ENCODE data around the gene TXNDC5.
"Not testable (repeated sequence)": the region's sequence is repeated elsewhere in the genome, so short reads cannot be mapped to it uniquely, and the experiment has no call there.

TXNDC5 gene

DNA sequence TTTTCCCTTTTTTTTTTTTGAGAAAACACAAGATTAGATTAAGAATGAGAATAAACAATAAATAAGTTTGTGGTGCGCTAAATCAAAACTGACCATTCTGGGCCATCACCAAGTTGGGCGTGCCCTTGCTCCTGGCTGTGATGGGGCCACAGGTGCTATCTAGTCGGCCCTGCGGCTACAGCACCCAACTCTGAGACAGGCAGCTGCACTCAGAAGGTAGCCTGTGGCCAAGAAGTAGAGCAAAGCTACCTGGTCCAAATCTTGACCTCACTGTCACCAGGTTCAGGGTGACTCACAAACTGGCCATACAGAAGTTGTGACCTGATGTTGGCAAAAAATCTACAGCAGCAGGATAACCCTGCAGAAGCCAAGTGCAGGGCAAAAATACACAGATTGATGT is 3.4 kb downstream of the TXNDC5 start:
- Mint-ChIP-seq H3K36me3 (ENCODE audit: low read depth) (peaks cover 30% of the 10 kb centered on the region), H3K9me3 (no peaks in the 10 kb centered on the region), H3K27me3 (peaks cover 3% of the 10 kb centered on the region), H3K4me3 (no peak overlapping the region), H3K4me1 (ENCODE audit: low read depth) (peaks cover 19% of the 10 kb centered on the region), H3K27ac (no peak overlapping the region)
- intact Hi-C loops (cut with micrococcal nuclease) = loop anchor here (5.0 kb wide), 1 partner anchor 155 kb away; the partner anchor contains the start of gene BLOC1S5

DNA sequence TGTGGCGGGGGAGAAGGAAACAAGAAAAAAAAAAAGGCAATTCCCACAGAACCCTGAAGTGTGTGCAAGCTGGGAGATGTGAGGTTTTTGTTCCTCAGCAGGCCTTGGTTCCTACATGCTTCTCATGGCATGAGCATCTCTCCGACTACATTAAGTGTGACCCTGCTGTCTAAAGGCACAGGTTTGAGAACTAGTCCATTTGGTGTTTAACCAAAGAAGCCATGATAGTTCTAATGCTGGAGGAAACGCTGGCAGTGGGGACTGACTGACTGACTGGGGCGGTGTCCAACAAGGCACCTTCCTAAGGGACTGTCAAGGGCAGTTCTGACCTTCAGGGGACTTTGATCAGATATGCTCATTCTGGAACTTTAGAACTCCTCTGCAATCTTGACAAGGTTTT is 3.8 kb downstream of the TXNDC5 start:
- intact Hi-C loops (cut with micrococcal nuclease) = loop anchor here (5.0 kb wide), 1 partner anchor 156 kb away; the partner anchor contains the start of gene BLOC1S5
- H3K4me3 Mint-ChIP-seq = no peak overlapping the region
- H3K36me3 Mint-ChIP-seq (ENCODE audit: low read depth) = peaks cover 35% of the 10 kb centered on the region
- H3K9me3 Mint-ChIP-seq = no peaks in the 10 kb centered on the region
- peaks cover 3% of the 10 kb centered on the region for H3K27me3 Mint-ChIP-seq
- peaks cover 19% of the 10 kb centered on the region for H3K4me1 Mint-ChIP-seq (ENCODE audit: low read depth)
- H3K27ac Mint-ChIP-seq = no peak overlapping the region

DNA sequence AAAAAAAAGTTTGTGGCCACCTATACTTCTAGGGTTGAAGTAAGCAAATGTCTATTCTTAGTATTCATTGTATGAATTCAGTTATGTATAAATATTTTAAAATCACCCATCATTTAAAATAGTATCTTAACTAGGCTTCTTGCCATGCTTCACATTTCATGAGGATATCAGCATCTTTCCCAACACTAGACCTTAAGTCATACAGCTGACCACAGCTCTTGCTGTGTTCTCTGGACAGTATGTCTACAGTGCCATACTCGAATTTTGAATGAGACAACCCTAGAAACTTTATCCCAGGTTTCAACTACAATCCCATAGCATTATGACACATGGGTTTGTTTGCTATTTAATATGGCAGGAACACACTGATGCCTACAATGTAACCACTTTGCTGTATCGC is 5.2 kb downstream of the TXNDC5 start:
- H3K9me3 Mint-ChIP-seq = no peaks in the 10 kb centered on the region
- no peak overlapping the region for H3K27ac Mint-ChIP-seq
- H3K27me3 Mint-ChIP-seq = no peaks in the 10 kb centered on the region
- no peak overlapping the region for H3K4me3 Mint-ChIP-seq
- peaks cover 48% of the 10 kb centered on the region for H3K36me3 Mint-ChIP-seq (ENCODE audit: low read depth)
- H3K4me1 Mint-ChIP-seq (ENCODE audit: low read depth) = peaks cover 14% of the 10 kb centered on the region
- intact Hi-C loops (cut with micrococcal nuclease) = loop anchor here (5.0 kb wide), 1 partner anchor 157 kb away; the partner anchor contains the start of gene BLOC1S5

DNA sequence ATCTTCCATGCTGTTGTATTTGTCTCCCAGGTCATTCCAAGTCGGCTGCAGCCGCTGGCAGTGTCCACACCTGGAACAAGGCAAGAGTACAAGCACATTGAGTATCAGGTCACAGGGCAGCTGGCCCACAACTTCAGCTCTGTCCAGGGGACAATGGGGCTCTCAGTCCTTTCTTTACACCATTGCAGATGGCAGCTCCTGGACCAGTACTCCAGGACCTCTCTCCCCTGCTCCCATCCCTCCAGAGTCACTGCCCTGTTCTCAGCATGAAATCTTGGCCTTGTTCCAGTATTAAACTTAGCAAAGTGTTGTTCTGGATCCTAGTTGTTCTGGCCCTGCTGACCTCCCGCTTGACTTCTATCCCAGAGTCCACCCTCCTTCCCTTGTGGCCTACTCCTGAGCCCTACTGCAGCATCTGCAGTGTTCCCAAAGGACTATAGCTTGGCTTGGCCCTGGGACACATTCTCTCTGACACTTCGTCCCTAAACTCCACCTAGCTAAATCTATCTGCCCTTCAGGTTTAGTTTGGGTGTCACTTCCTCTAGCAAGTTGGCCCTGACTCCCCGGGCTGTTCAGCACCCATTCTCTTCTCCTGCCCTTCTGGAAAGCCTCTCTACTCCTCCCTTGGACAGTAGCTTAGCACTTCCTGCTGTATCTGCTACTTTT is 5.8 kb downstream of the TXNDC5 start:
- no peak overlapping the region for H3K27ac Mint-ChIP-seq
- intact Hi-C loops (cut with micrococcal nuclease) = loop anchor here (5.0 kb wide), 1 partner anchor 158 kb away; the partner anchor contains the start of gene BLOC1S5
- no peaks in the 10 kb centered on the region for H3K27me3 Mint-ChIP-seq
- H3K36me3 Mint-ChIP-seq (ENCODE audit: low read depth) = peaks cover 54% of the 10 kb centered on the region
- peaks cover 14% of the 10 kb centered on the region for H3K4me1 Mint-ChIP-seq (ENCODE audit: low read depth)
- H3K4me3 Mint-ChIP-seq = no peak overlapping the region
- no peaks in the 10 kb centered on the region for H3K9me3 Mint-ChIP-seq

DNA sequence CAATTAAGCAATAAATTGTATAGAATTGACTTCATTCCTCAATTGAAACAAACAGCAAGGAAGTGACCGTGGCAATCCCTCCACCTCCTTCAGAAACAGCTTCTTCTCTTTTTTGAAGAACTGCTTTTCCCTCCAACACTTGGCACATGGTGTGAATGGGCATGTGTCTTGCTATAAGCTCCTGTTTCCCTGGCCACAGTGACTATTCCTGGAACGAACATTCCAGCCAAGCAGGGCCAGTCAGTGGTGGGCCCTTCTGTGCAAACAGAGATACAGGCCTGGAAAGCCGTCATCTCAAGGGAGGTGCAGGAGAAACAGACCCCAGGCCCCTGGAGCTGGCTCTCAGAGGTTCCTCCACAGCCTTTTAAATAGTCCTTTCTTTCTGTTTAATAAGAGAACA is 6.9 kb downstream of the TXNDC5 start:
- H3K36me3 Mint-ChIP-seq (ENCODE audit: low read depth) = peaks cover 65% of the 10 kb centered on the region
- H3K4me1 Mint-ChIP-seq (ENCODE audit: low read depth) = peaks cover 7% of the 10 kb centered on the region
- intact Hi-C loops (cut with micrococcal nuclease) = no loop called here
- H3K4me3 Mint-ChIP-seq = no peak overlapping the region
- H3K27ac Mint-ChIP-seq = no peak overlapping the region
- H3K9me3 Mint-ChIP-seq = no peaks in the 10 kb centered on the region
- no peaks in the 10 kb centered on the region for H3K27me3 Mint-ChIP-seq

DNA sequence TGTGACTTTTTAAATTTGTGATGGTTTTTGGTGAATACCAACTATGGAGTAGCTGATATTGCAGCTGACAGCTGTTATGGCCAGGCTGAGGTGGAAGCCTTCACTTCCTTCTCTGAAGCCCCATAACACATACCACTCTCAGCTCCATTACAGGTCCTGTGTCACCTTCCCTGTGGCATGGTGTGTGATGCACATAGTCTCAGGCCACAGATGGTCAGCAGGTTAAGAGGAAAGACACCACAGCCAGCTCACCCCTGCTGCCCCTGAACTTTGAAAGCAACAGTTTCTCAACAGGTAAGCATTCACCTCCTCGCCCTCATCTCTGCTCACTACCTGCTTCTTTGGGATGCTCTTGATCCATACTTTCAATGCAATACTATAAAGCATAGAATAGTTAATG is 7.7 kb downstream of the TXNDC5 start:
- Mint-ChIP-seq H3K36me3 (ENCODE audit: low read depth) (peaks cover 73% of the 10 kb centered on the region), H3K9me3 (no peaks in the 10 kb centered on the region), H3K27ac (no peak overlapping the region), H3K4me3 (no peak overlapping the region), H3K4me1 (ENCODE audit: low read depth) (peaks cover 7% of the 10 kb centered on the region), H3K27me3 (no peaks in the 10 kb centered on the region)
- intact Hi-C loops (cut with micrococcal nuclease) = no loop called here

DNA sequence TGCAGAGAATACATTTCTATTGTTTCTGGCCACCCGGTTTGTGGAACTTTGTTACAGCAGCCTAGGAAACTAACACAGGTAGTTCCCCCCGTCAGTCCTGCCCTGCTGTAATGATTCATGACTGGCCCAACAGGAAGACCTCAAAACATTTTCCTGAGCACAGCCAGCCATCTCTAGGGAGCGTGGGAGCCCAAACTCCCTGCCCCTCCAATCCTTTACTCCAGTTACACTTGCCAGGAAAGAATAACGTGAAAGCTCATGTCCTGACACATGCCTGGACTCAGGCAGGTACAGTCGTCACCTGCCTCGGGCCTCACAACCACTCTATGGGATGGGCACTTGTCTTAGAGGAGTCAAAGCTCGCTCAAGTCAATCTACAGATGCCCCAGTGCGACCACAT is 8.4 kb downstream of the TXNDC5 start:
- Mint-ChIP-seq H3K27me3 (no peaks in the 10 kb centered on the region), H3K9me3 (no peaks in the 10 kb centered on the region), H3K27ac (no peak overlapping the region), H3K4me3 (no peak overlapping the region), H3K4me1 (ENCODE audit: low read depth) (peaks cover 7% of the 10 kb centered on the region), H3K36me3 (ENCODE audit: low read depth) (peaks cover 79% of the 10 kb centered on the region)
- intact Hi-C loops (cut with micrococcal nuclease) = no loop called here

DNA sequence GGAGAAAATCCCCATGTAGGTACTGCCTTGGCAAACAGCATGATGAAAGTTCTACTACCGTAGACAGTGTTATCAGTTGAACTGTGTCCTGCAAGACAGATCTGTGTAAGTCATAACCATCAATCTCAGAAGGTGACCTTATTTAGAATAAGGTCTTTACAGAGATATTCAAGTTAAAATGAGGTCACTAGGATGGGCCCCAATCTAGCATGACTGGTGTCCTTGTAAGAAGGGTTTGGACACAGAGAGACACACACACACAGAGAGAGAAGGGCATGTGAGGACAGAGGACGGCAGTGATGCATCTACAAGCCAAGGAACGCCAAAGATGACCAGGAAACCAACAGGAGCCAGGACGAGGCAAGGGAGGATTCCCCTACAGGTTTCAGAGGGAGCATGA is 8.8 kb downstream of the TXNDC5 start:
- no peak overlapping the region for H3K4me3 Mint-ChIP-seq
- intact Hi-C loops (cut with micrococcal nuclease) = no loop called here
- H3K36me3 Mint-ChIP-seq (ENCODE audit: low read depth) = peaks cover 80% of the 10 kb centered on the region
- no peaks in the 10 kb centered on the region for H3K27me3 Mint-ChIP-seq
- H3K27ac Mint-ChIP-seq = no peak overlapping the region
- H3K9me3 Mint-ChIP-seq = no peaks in the 10 kb centered on the region
- peaks cover 7% of the 10 kb centered on the region for H3K4me1 Mint-ChIP-seq (ENCODE audit: low read depth)

DNA sequence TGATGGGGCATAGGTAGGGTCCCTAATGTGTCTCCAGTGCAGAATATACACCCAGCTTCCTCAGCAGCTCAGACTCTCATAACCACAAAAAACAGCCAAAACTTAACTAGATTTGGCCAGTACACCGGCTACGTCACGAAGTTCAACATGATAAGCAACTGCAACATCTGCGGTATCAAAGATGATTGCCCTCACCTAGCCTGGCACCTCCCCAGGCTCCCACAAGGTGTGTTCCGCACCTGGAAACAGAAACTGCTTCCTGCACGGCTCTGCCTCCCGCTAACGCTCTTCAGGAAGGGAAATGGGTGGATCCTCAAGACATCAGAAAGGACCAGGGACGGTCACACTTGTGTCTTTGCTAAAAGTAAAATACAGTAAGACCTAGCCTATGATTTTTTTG is 9.5 kb downstream of the TXNDC5 start:
- Mint-ChIP-seq H3K36me3 (ENCODE audit: low read depth) (peaks cover 87% of the 10 kb centered on the region), H3K27ac (no peak overlapping the region), H3K9me3 (no peaks in the 10 kb centered on the region), H3K4me3 (no peak overlapping the region), H3K4me1 (ENCODE audit: low read depth) (peaks cover 7% of the 10 kb centered on the region), H3K27me3 (no peaks in the 10 kb centered on the region)
- intact Hi-C loops (cut with micrococcal nuclease) = no loop called here

DNA sequence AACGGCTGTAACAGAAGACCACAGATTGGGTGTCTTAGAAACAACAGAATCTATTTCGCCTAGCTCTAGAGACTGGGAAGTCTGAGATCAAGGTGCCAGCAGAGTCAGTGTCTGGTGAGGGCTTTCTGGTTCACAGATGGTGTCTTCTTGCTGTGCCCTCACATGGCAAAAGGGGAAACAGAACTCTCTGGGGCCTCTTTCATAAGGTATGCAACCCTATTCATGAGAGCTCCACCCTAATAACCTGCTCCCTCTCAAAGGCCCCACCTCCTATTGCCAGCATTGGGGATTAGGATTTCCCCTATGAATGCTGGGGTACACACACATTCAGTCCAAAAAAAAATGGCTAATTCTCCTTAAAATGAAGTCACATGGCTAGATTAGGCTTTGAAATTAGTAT is 10.0 kb downstream of the TXNDC5 start:
- H3K27ac Mint-ChIP-seq = no peak overlapping the region
- peaks cover 7% of the 10 kb centered on the region for H3K4me1 Mint-ChIP-seq (ENCODE audit: low read depth)
- no peaks in the 10 kb centered on the region for H3K9me3 Mint-ChIP-seq
- intact Hi-C loops (cut with micrococcal nuclease) = no loop called here
- no peak overlapping the region for H3K4me3 Mint-ChIP-seq
- H3K36me3 Mint-ChIP-seq (ENCODE audit: low read depth) = peaks cover 92% of the 10 kb centered on the region
- no peaks in the 10 kb centered on the region for H3K27me3 Mint-ChIP-seq

DNA sequence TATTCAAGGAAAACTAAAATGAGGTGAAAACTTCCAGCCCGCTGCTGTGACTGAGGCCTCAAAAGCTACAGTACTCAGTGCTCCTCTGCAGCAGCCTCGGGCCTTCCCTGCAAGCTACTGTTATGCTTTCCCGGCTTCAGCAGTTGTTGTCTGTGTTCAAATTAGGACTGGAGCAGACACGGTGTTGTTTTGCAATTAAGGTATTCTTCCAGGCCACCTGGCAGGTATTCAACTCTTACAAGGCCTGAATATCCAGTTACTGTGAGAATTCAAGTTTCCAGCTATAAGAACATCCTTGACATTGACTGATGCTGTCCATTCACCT is 10.7 kb downstream of the TXNDC5 start:
- intact Hi-C loops (cut with micrococcal nuclease) = no loop called here
- H3K27ac Mint-ChIP-seq = no peak overlapping the region
- H3K9me3 Mint-ChIP-seq = no peaks in the 10 kb centered on the region
- peaks cover 2% of the 10 kb centered on the region for H3K4me1 Mint-ChIP-seq (ENCODE audit: low read depth)
- H3K27me3 Mint-ChIP-seq = no peaks in the 10 kb centered on the region
- H3K4me3 Mint-ChIP-seq = no peak overlapping the region
- H3K36me3 Mint-ChIP-seq (ENCODE audit: low read depth) = peaks cover 96% of the 10 kb centered on the region

DNA sequence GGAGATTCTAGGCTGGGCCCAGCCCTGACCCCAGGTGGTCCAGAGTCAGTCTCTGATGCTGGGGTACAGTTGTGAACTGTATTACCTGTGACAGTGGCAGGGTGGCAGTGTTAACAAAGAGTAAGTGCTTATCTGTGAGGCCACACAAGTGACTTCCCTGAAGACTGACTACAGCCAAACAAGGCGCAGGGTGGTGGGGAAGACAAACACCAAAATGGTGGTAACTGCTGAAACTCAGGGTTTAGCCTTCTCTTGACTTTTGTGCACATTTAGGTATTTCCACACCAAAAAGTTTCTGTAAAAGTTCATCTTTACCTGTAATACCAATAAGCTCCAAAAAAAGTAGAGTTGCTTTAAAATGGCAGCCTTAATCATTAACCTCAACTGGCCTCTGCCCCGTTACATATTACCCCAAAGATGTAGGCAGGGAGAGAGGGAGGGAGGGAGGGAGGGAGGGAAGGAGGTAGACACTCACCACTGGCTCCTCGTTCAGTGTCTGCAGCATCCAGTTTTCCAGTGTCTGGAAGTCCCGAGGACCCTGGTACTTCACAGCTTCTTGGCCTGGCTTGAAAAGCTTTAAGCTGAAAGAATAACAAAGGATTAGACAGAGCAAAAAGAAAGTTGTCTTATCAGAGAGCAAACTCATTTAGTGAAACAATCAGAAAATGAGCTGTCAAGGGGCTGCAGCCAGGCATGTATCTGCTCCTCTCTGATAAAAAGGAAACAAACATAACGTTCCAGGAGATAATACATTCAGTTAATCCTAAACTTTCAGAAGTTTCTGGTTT is 11.3 kb downstream of the TXNDC5 start:
- no peaks in the 10 kb centered on the region for H3K9me3 Mint-ChIP-seq
- peaks cover 96% of the 10 kb centered on the region for H3K36me3 Mint-ChIP-seq (ENCODE audit: low read depth)
- no peak overlapping the region for H3K4me3 Mint-ChIP-seq
- H3K27me3 Mint-ChIP-seq = no peaks in the 10 kb centered on the region
- no peaks in the 10 kb centered on the region for H3K4me1 Mint-ChIP-seq (ENCODE audit: low read depth)
- intact Hi-C loops (cut with micrococcal nuclease) = no loop called here
- no peak overlapping the region for H3K27ac Mint-ChIP-seq

DNA sequence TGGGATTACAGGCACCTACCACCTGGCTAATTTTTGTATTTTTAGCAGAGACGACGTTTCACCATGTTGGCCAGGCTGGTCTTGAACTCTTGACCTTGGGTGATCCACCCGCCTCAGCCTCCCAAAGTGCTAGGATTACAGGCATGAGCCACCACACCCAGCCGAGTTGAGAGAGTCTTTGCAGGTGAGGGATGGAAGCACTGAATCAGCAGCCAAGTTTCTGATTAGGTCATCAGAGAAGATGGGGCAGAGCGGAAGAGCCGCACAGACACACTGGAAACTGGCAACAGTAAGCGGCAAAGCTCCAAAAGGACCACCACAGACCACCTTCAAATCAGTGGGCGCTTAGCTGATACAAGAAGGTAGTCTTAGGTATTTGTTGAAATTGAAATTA is 12.4 kb downstream of the TXNDC5 start:
- H3K9me3 Mint-ChIP-seq; H3K27me3 Mint-ChIP-seq; H3K4me1 Mint-ChIP-seq (ENCODE audit: low read depth); intact Hi-C loops (cut with micrococcal nuclease); H3K4me3 Mint-ChIP-seq; H3K27ac Mint-ChIP-seq: not testable (repeated sequence)
- peaks cover 96% of the 10 kb centered on the region for H3K36me3 Mint-ChIP-seq (ENCODE audit: low read depth)

DNA sequence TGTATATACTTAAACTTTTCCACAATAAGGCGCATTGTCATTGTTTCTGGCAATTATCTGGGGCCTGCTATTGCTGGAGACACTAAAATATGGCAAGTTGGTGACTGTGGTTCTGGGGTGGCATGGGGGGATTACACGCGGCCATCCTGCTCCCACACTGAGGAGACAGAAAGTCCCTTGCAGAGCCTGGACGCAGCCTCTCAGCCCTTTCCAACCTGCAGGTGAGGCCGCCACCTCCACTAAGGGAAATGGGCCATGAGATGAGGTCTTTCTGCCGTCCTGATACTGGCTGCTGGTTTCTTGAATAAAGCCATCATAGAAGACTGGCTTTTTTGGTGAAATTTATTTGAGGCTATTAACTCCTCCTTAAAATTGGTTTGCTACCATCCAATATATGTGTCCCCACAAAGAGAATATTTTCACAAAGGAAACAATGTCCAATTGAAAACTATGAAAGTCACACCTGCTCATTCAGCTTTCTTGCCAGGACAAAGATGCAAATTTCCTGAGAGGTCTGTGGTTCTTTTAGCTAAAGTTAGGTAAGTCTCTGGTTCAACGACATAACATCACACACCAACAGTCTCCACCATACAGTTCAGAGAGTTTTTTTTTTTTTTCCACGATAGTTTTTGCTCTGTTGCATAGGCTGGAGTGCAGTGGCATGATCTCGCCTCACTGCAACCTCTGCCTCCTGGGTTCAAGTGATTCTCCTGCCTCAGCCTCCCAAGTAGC is 13.0 kb downstream of the TXNDC5 start:
- Mint-ChIP-seq H3K27ac (no peak overlapping the region), H3K36me3 (ENCODE audit: low read depth) (peaks cover 96% of the 10 kb centered on the region), H3K4me1 (ENCODE audit: low read depth) (no peaks in the 10 kb centered on the region), H3K27me3 (no peaks in the 10 kb centered on the region), H3K4me3 (no peak overlapping the region), H3K9me3 (no peaks in the 10 kb centered on the region)
- intact Hi-C loops (cut with micrococcal nuclease) = no loop called here

All from dendritic cell treated with granulocyte-macrophage colony-stimulating factor and Interleukin-4, amounts not matched to agents 40 ng/mL and 50 ng/mL, for 4 days (primary cell).